A673 (cell line): ENCODE measurements around the gene PNMA6E. TPM values are rescaled to one million over a fixed set of nuclear protein-coding genes. Genes with fewer than 3 reads are reported as not detected.

Experiments
- BruUV-seq: library from RNA; stranded (reverse); fragments of 400-500 nt; replicated peaks from 2 replicates; lab custom pipeline; 2021; lab: Mats Ljungman, UMichigan
- CTCF ChIA-PET: fragments of 300-600 bp; sonication (Branson Sonifier 250); formaldehyde crosslinking; loops from one replicate; lab custom pipeline; 2022; ENCODE audit warnings: antibody characterized with exemption; lab: Charles Lee
- POLR2A ChIA-PET: fragments of 300-600 bp; sonication (Branson Sonifier 250); formaldehyde crosslinking; loops from one replicate; lab custom pipeline; 2022; ENCODE audit warnings: antibody characterized with exemption; ENCODE audit not compliant: low non-redundant PET; lab: Charles Lee
- DNase-seq: peaks from one replicate; pipeline ENCODE4 v3.0.0-alpha.2; 2015; ENCODE audit warnings: low spot score
- H3K27ac ChIP-seq: fragments of 200-600 bp; sonication (generic); 2 replicates; pipeline ENCODE4 v1.5.1; 2016; ENCODE audit warnings: mixed run types, low read depth, mild to moderate bottlenecking, mixed read lengths, antibody characterized with exemption, low read length; ENCODE audit not compliant: poor library complexity, severe bottlenecking
- H3K27me3 ChIP-seq: fragments of 200-600 bp; sonication (generic); replicated peaks from 2 replicates; pipeline ENCODE4 v1.6.1; 2017; ENCODE audit warnings: mixed run types, low read depth, mild to moderate bottlenecking, mixed read lengths, antibody characterized with exemption, low read length; ENCODE audit not compliant: insufficient read depth, poor library complexity
- H3K36me3 ChIP-seq: fragments of 200-600 bp; sonication (generic); 2 replicates; pipeline ENCODE4 v1.6.1; 2016; ENCODE audit warnings: mixed run types, mild to moderate bottlenecking, mixed read lengths, antibody characterized with exemption, low read length; ENCODE audit not compliant: insufficient read depth, poor library complexity, severe bottlenecking
- H3K4me1 ChIP-seq: fragments of 200-600 bp; sonication (generic); 2 replicates; pipeline ENCODE4 v1.6.1; 2017; ENCODE audit warnings: mixed run types, mild to moderate bottlenecking, mixed read lengths, antibody characterized with exemption, low read length; ENCODE audit not compliant: insufficient read depth, poor library complexity, severe bottlenecking
- H3K4me3 ChIP-seq: fragments of 200-600 bp; sonication (generic); 2 replicates; pipeline ENCODE4 v1.5.1; 2016; ENCODE audit warnings: low read depth, mixed run types, mild to moderate bottlenecking, mixed read lengths, low read length; ENCODE audit not compliant: poor library complexity, severe bottlenecking
- H3K9me3 ChIP-seq: fragments of 200-600 bp; sonication (generic); 2 replicates; pipeline ENCODE4 v1.6.1; 2016; ENCODE audit warnings: mixed run types, low read depth, mild to moderate bottlenecking, mixed read lengths, antibody characterized with exemption, low read length; ENCODE audit not compliant: poor library complexity, severe bottlenecking
- CTCF ChIP-seq: fragments of 300-800, 200-600 bp; sonication (generic); conservative IDR thresholded peaks from 2 replicates; pipeline ENCODE4 v1.5.1; 2017; ENCODE audit warnings: low read depth, mild to moderate bottlenecking, antibody characterized with exemption, low read length, moderate library complexity, mixed read lengths
- EZH2 ChIP-seq: fragments of 200-600 bp; sonication (generic); IDR thresholded peaks from 2 replicates; pipeline ENCODE4 v1.6.1; 2017; ENCODE audit warnings: borderline replicate concordance, low read depth, mild to moderate bottlenecking, mixed read lengths, antibody characterized with exemption, low read length; ENCODE audit not compliant: poor library complexity, severe bottlenecking
- intact Hi-C: fragments of 100-400 bp; cut with micrococcal nuclease; formaldehyde crosslinking; loops from one replicate; pipeline ENCODE4 v1.10.0; 2022; ENCODE audit not compliant: unreplicated experiment
- total RNA-seq: library from RNA; stranded (reverse); gene quantifications from 2 replicates; pipeline ENCODE4 v1.2.3, GENCODE V29; 2021

Gene PNMA6E
- total RNA-seq, 1 experiment from 2014 or later: not detected

GRCh38 chrX:153377727-153378126 lies 23.4 kb downstream of the PNMA6E start:
- ChIA-PET CTCF (no interaction called here), POLR2A (no interaction called here)
- intact Hi-C loops: no loop called here
- Histone ChIP-seq H3K4me1 (no peaks in the 10 kb centered on the region), H3K4me3 (no peak overlapping the region), H3K36me3 (no peaks in the 10 kb centered on the region), H3K27me3 (no peaks in the 10 kb centered on the region), H3K27ac (no peak overlapping the region), H3K9me3 (no peaks in the 10 kb centered on the region)
- no peak for TF ChIP-seq CTCF
- TF ChIP-seq EZH2: no peak
- no peak for DNase-seq
- BruUV-seq: no TSS peak

- no TSS peak for BruUV-seq
- intact Hi-C loops: no loop called here
- TF ChIP-seq EZH2 (no peak), CTCF (no peak)
These were observed 25.6 kb downstream of the PNMA6E start for GRCh38 chrX:153375571-153375970.

GRCh38 chrX:153374426-153374825 lies 26.7 kb downstream of the PNMA6E start:
- DNase-seq: no peak
- intact Hi-C loops: no loop called here
- no peaks in the 10 kb centered on the region for H3K9me3 ChIP-seq
- H3K4me1 ChIP-seq: no peaks in the 10 kb centered on the region
- H3K36me3 ChIP-seq: no peaks in the 10 kb centered on the region
- H3K4me3 ChIP-seq: no peak overlapping the region
- no TSS peak for BruUV-seq
- CTCF ChIA-PET: no interaction called here
- H3K27ac ChIP-seq: no peak overlapping the region
- H3K27me3 ChIP-seq: no peaks in the 10 kb centered on the region
- no peak for TF ChIP-seq EZH2
- TF ChIP-seq CTCF: 0 out of 2 replicates have a peak, but pooled peaks have one; percentile 31
- POLR2A ChIA-PET: no interaction called here

More at GRCh38 chrX:153375571-153375970, 25.6 kb downstream of the PNMA6E start:
- ChIA-PET POLR2A (no interaction called here), CTCF (no interaction called here)
- no peak overlapping the region for H3K4me3 ChIP-seq
- H3K9me3 ChIP-seq: no peaks in the 10 kb centered on the region
- no peak overlapping the region for H3K27ac ChIP-seq
- H3K4me1 ChIP-seq: no peaks in the 10 kb centered on the region
- DNase-seq: no peak
- H3K27me3 ChIP-seq: no peaks in the 10 kb centered on the region
- no peaks in the 10 kb centered on the region for H3K36me3 ChIP-seq
